Measurements from ENCODE around the gene TUSC2.

Gene TUSC2

DNA sequence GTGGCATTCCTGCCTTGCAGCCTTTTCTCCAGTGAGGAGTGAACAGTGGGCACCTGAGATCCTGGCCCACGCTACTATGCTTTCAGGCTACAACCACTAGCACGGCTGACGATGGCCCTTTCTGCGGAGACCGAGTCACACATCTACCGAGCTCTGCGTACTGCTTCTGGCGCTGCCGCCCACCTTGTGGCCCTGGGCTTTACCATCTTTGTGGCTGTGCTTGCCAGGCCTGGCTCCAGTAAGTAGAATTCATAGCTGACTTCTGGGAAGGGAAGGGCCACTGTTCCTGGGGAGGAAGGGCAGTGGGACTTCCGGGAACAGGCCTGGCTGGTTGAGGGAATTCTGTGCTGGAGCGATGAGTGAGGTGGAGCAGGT, 23.3 kb upstream of the TUSC2 start:
- no peak for TF ChIP-seq CEBPB (IDR thresholded peaks at IDR 0.05)
- TF ChIP-seq ZBTB7A (IDR thresholded peaks at IDR 0.05; ENCODE audit: low read depth): no peak
- no peak for TF ChIP-seq TEAD4 (IDR thresholded peaks at IDR 0.05)
- no peak for TF ChIP-seq RAD21 (IDR thresholded peaks at IDR 0.05; ENCODE audit: low read depth)
- TF ChIP-seq, protein P1, sequence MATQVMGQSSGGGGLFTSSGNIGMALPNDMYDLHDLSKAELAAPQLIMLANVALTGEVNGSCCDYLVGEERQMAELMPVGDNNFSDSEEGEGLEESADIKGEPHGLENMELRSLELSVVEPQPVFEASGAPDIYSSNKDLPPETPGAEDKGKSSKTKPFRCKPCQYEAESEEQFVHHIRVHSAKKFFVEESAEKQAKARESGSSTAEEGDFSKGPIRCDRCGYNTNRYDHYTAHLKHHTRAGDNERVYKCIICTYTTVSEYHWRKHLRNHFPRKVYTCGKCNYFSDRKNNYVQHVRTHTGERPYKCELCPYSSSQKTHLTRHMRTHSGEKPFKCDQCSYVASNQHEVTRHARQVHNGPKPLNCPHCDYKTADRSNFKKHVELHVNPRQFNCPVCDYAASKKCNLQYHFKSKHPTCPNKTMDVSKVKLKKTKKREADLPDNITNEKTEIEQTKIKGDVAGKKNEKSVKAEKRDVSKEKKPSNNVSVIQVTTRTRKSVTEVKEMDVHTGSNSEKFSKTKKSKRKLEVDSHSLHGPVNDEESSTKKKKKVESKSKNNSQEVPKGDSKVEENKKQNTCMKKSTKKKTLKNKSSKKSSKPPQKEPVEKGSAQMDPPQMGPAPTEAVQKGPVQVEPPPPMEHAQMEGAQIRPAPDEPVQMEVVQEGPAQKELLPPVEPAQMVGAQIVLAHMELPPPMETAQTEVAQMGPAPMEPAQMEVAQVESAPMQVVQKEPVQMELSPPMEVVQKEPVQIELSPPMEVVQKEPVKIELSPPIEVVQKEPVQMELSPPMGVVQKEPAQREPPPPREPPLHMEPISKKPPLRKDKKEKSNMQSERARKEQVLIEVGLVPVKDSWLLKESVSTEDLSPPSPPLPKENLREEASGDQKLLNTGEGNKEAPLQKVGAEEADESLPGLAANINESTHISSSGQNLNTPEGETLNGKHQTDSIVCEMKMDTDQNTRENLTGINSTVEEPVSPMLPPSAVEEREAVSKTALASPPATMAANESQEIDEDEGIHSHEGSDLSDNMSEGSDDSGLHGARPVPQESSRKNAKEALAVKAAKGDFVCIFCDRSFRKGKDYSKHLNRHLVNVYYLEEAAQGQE (IDR thresholded peaks at IDR 0.05; ENCODE audit: low read depth): no peak
- no peak for TF ChIP-seq EP300 (IDR thresholded peaks at IDR 0.05; ENCODE audit: borderline replicate concordance)
- TF ChIP-seq EGR1 (IDR thresholded peaks at IDR 0.05): no peak
- no peak for TF ChIP-seq TAF1 (IDR thresholded peaks at IDR 0.05; ENCODE audit: low read depth)
- TF ChIP-seq TCF12 (IDR thresholded peaks at IDR 0.05; ENCODE audit: low read depth): no peak
- TF ChIP-seq, protein P2, sequence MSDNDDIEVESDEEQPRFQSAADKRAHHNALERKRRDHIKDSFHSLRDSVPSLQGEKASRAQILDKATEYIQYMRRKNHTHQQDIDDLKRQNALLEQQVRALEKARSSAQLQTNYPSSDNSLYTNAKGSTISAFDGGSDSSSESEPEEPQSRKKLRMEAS (IDR thresholded peaks at IDR 0.05): no peak
- TF ChIP-seq, protein P3, sequence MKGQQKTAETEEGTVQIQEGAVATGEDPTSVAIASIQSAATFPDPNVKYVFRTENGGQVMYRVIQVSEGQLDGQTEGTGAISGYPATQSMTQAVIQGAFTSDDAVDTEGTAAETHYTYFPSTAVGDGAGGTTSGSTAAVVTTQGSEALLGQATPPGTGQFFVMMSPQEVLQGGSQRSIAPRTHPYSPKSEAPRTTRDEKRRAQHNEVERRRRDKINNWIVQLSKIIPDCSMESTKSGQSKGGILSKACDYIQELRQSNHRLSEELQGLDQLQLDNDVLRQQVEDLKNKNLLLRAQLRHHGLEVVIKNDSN (IDR thresholded peaks at IDR 0.05): no peak
- TF ChIP-seq NFIC (IDR thresholded peaks at IDR 0.05): no peak
- TF ChIP-seq YY1 (IDR thresholded peaks at IDR 0.05; ENCODE audit: low read depth): no peak
- TF ChIP-seq FOXM1 (IDR thresholded peaks at IDR 0.05; ENCODE audit: borderline replicate concordance, low read depth): no peak
- TF ChIP-seq CREB1 (IDR thresholded peaks at IDR 0.05; ENCODE audit: low read depth): no peak

DNA sequence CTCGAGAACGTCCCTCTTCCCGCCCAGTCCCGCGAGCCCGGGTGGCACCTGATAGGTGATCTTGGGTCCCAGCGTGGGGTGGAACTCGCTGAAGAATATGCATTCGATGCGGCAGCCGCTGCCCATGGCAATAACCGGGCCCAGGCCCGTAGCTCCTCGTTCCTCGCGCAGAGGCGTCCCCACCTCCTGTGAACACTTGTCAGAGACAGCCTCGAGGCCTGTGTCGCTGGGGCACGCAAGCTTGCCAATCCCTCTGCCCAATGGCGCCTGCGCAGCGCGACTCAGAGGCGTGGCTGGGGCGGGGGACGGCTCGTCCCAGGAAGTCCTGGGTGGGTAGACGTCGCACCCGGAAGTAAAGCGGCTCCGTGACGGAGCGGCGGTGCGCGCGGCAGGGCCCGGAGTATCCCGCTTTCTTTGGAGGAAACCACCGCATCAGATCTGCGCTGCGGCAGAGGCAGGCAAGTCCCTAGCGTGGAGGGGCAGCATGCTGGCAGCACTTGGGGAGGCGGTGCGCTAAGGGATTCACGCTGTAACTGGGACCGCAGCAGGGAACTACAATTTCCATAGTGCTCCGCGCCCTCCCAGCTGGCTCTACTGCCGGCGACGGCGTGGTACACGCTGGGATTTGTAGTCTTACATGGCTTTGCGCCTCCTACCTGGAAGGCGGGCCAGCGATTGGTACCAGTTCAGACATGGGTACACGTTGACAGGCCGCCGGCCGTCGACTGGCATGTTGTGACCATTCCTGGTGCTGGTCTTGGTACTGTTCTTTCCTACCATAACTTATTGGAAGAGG, 22.7 kb upstream of the TUSC2 start, which contains the start of the genes CYB561D2 and NPRL2:
CYB561D2 (plus strand) TSS at position 336 of the 796 bp plus-strand sequence. CDS start 572 bp downstream, outside the sequence.
NPRL2 (minus strand) TSS at position 249 of the 796 bp plus-strand sequence; CDS start at position 126, 123 bp downstream.
- TF ChIP-seq TAF1 (IDR thresholded peaks at IDR 0.05; ENCODE audit: low read depth) (peak; percentile 73), CREB1 (IDR thresholded peaks at IDR 0.05; ENCODE audit: low read depth) (peak; percentile 84), TEAD4 (IDR thresholded peaks at IDR 0.05) (no peak), EP300 (IDR thresholded peaks at IDR 0.05; ENCODE audit: borderline replicate concordance) (no peak), YY1 (IDR thresholded peaks at IDR 0.05; ENCODE audit: low read depth) (0 out of 2 replicates have a peak, but pooled peaks have one; percentile 44), TCF12 (IDR thresholded peaks at IDR 0.05; ENCODE audit: low read depth) (peak; percentile 70), ZBTB7A (IDR thresholded peaks at IDR 0.05; ENCODE audit: low read depth) (no peak)
- TF ChIP-seq, protein P1 (IDR thresholded peaks at IDR 0.05; ENCODE audit: low read depth): no peak
- TF ChIP-seq, protein P2 (IDR thresholded peaks at IDR 0.05): peak; percentile 99

DNA sequence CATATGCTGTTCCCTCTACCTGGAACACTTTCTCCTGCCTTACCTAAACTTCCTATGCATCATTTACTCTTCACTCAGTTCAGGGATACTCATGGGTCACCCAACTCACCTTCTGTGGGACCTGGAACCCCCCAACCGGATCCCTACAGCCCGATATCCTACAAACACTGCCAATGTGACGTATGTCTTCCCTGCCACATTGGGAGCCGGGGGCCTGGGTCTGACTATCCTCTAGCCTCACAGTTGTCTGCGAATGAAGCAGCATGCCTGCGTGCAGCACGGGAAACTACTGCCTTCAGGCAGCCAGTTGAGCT, 22.1 kb upstream of the TUSC2 start:
- TF ChIP-seq EP300 (IDR thresholded peaks at IDR 0.05; ENCODE audit: borderline replicate concordance): no peak
- TF ChIP-seq NFIC (IDR thresholded peaks at IDR 0.05): no peak
- TF ChIP-seq CEBPB (IDR thresholded peaks at IDR 0.05): no peak
- TF ChIP-seq, protein P1 (IDR thresholded peaks at IDR 0.05; ENCODE audit: low read depth): no peak
- no peak for TF ChIP-seq CREB1 (IDR thresholded peaks at IDR 0.05; ENCODE audit: low read depth)
- TF ChIP-seq ZBTB7A (IDR thresholded peaks at IDR 0.05; ENCODE audit: low read depth): no peak
- TF ChIP-seq TCF12 (IDR thresholded peaks at IDR 0.05; ENCODE audit: low read depth): no peak
- TF ChIP-seq, protein P2 (IDR thresholded peaks at IDR 0.05): no peak
- no peak for TF ChIP-seq YY1 (IDR thresholded peaks at IDR 0.05; ENCODE audit: low read depth)
- no peak for TF ChIP-seq RAD21 (IDR thresholded peaks at IDR 0.05; ENCODE audit: low read depth)
- TF ChIP-seq, protein P3 (IDR thresholded peaks at IDR 0.05): no peak
- TF ChIP-seq TEAD4 (IDR thresholded peaks at IDR 0.05): no peak
- TF ChIP-seq FOXM1 (IDR thresholded peaks at IDR 0.05; ENCODE audit: borderline replicate concordance, low read depth): no peak
- no peak for TF ChIP-seq EGR1 (IDR thresholded peaks at IDR 0.05)
